Transverse colon (tissue), 4 donors: ENCODE data around the gene ADGRB3. TPM values are rescaled to one million over a fixed set of nuclear protein-coding genes. Genes with fewer than 3 reads are reported as not detected.

Source experiments
- DNase-seq: peaks from one replicate; pipeline ENCODE4 v3.0.0-alpha.2; 2019
- H3K27ac ChIP-seq, 4 donors: fragments of 200-600 bp; sonication (generic); 2 replicates each; pipeline ENCODE4 v1.5.1; 2016 to 2018; ENCODE audit warnings: inconsistent platforms in 4 of 4
- H3K27me3 ChIP-seq: fragments of 200-600 bp; sonication (generic); 2 replicates; pipeline ENCODE4 v1.5.1; 2017; ENCODE audit warnings: inconsistent platforms
- H3K36me3 ChIP-seq, 4 donors: fragments of 200-600 bp; sonication (generic); 2 replicates each; pipeline ENCODE4 v1.5.1; 2017 to 2019; ENCODE audit warnings: inconsistent platforms in 4 of 4
- H3K4me1 ChIP-seq, 4 donors: fragments of 200-600 bp; sonication (generic); 2 replicates each; pipeline ENCODE4 v1.5.1; 2017 to 2020; ENCODE audit warnings: inconsistent platforms in 4 of 4
- H3K4me3 ChIP-seq, 4 donors: fragments of 200-600 bp; sonication (generic); 1 replicate in 1 of 4; 2 replicates in 3 of 4; pipeline versions ENCODE4 v1.5.1 to v1.6.1; 2017 to 2019; ENCODE audit warnings: inconsistent platforms in 4 of 4
- H3K9me3 ChIP-seq, 2 donors: fragments of 200-600 bp; sonication (generic); 2 replicates each; pipeline ENCODE4 v1.5.1; 2017 to 2019; ENCODE audit warnings: inconsistent platforms in 2 of 2
- CTCF ChIP-seq, 5 experiments: fragments of 200-600 bp in 3 of 5; fragments of 450-650 bp in 2 of 5; sonication (generic) in 3 of 5; IDR thresholded peaks; 1 replicate in 2 of 5; 2 replicates in 3 of 5; pipeline ENCODE4 v1.5.1; 2016 to 2017; ENCODE audit warnings: antibody characterized with exemption in 5 of 5, inconsistent platforms in 3 of 5, mild to moderate bottlenecking in 2 of 5, moderate library complexity in 1 of 5
- EP300 ChIP-seq: sonication (generic); formaldehyde crosslinking; IDR thresholded peaks from one replicate; pipeline ENCODE4 v1.6.1; 2017; ENCODE audit warnings: antibody characterized with exemption, low read depth
- POLR2A ChIP-seq: fragments of 450-650 bp; IDR thresholded peaks from one replicate; pipeline ENCODE4 v1.6.1; 2016; ENCODE audit warnings: antibody characterized with exemption, mild to moderate bottlenecking, moderate library complexity
- POLR2AphosphoS5 ChIP-seq, 3 donors: sonication (generic); formaldehyde crosslinking; IDR thresholded peaks; one replicate each; pipeline ENCODE4 v1.6.1; 2016; ENCODE audit warnings: antibody characterized with exemption in 3 of 3
- WGBS, 2 donors: methylation state at CpG; one replicate each; pipeline ENCODE4 v1.1.5; 2018; ENCODE audit warnings: low coverage in 1 of 2; 5-methylcytosine and 5-hydroxymethylcytosine counted together
- in situ Hi-C, 4 donors: fragments of 200-750 bp; cut with MboI; loops; one replicate each; pipeline versions ENCODE4 v1.15.0 to v1.15.1; 2017; ENCODE audit warnings: low sequenced_read_pairs in 3 of 4, low pct_ligation_motif_present in 1 of 4, low pct_unique_long_range_greater_than_20kb in 1 of 4
- intact Hi-C: fragments of 100-400 bp; cut with DNase I; formaldehyde crosslinking; loops from one replicate; pipeline ENCODE4 v1.15.1; 2023; ENCODE audit warnings: low total_unique reads
- total RNA-seq, 4 donors: library from RNA; depleted of rRNA; stranded (reverse); fragments of >200 nt; gene quantifications; one replicate each; pipeline ENCODE4 v1.1.0, GENCODE V29; 2016

ADGRB3 gene
- total RNA-seq, 4 donors from 2014 or later: 0.37 to 20.5 (median 2.2) TPM

- Histone ChIP-seq H3K27me3 (no peaks in the 10 kb centered on the region), H3K36me3 (no peaks in the 10 kb centered on the region), H3K9me3 (no peaks in the 10 kb centered on the region), H3K4me1 (no peaks in the 10 kb centered on the region), H3K4me3 (no peak overlapping the region), H3K27ac (no peak overlapping the region)
- intact Hi-C loops: loop anchor here (10.0 kb wide), 1 partner anchor 1317 kb away; no protein-coding TSS in a partner anchor
- in situ Hi-C loops: no loop called here
- TF ChIP-seq POLR2A: no peak
- no peak for TF ChIP-seq EP300
- no peak for TF ChIP-seq CTCF (IDR thresholded peaks at IDR 0.05)
- no peak for TF ChIP-seq POLR2AphosphoS5 (IDR thresholded peaks at IDR 0.05)
- WGBS, 2 donors: 82% methylated on average over 3 of the region's 3 CpGs
- no peak for DNase-seq
Observed at GRCh38 chr6:69362209-69362608, 727.1 kb downstream of the ADGRB3 start.

DNA sequence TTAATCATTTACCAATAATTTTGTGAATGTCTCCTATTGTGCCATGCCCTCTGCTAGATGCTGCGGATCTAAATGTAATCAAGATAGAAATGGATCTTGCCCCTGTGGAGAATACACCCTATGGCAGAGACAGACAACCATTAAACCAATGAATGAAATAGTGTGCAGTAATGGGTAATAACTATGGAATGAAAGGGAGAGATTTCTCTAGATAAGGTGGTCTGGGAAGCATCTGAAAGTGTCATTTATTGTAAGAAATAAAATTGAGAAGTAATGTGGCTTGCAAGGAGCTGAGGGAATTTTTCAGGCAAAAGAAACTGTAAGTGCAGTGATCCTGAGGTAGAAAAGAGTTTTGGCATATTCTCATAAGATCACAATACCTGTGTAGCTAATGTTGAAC lies 731.7 kb downstream of the ADGRB3 start:
- Histone ChIP-seq H3K4me3 (no peak overlapping the region), H3K27ac (no peak overlapping the region), H3K9me3 (no peaks in the 10 kb centered on the region), H3K27me3 (no peaks in the 10 kb centered on the region), H3K36me3 (no peaks in the 10 kb centered on the region), H3K4me1 (no peaks in the 10 kb centered on the region)
- in situ Hi-C loops: no loop called here
- no peak for DNase-seq
- intact Hi-C loops: loop anchor here (10.0 kb wide), 1 partner anchor 1322 kb away; no protein-coding TSS in a partner anchor
- TF ChIP-seq POLR2A: no peak
- TF ChIP-seq POLR2AphosphoS5 (IDR thresholded peaks at IDR 0.05): no peak
- TF ChIP-seq CTCF (IDR thresholded peaks at IDR 0.05): no peak
- TF ChIP-seq EP300: no peak
- WGBS, 2 donors: 82 to 88% methylated on average over 1 of the region's 1 CpG

- DNase-seq: no peak
- intact Hi-C loops: loop anchor here (10.0 kb wide), 1 partner anchor 1324 kb away; no protein-coding TSS in a partner anchor
- Histone ChIP-seq H3K9me3 (no peaks in the 10 kb centered on the region), H3K4me3 (no peak overlapping the region), H3K36me3 (no peaks in the 10 kb centered on the region), H3K27ac (no peak overlapping the region), H3K27me3 (no peaks in the 10 kb centered on the region), H3K4me1 (no peaks in the 10 kb centered on the region)
- TF ChIP-seq POLR2A: no peak
- in situ Hi-C loops: no loop called here
- 73 to 77% methylated on average over 1 of the region's 1 CpG for WGBS, 2 donors
Observed at GRCh38 chr6:69368613-69369012, 733.5 kb downstream of the ADGRB3 start.

- intact Hi-C loops (no loop called here), in situ Hi-C loops (no loop called here)
- no peaks in the 10 kb centered on the region for H3K9me3 ChIP-seq
- H3K36me3 ChIP-seq: no peaks in the 10 kb centered on the region
- no peak overlapping the region for H3K27ac ChIP-seq
- WGBS, 2 donors: 74 to 81% methylated on average over 3 of the region's 3 CpGs
- H3K4me3 ChIP-seq: no peak overlapping the region
- no peaks in the 10 kb centered on the region for H3K27me3 ChIP-seq
- no peak for DNase-seq
- no peaks in the 10 kb centered on the region for H3K4me1 ChIP-seq
- no peak for TF ChIP-seq CTCF (IDR thresholded peaks at IDR 0.05)
- no peak for TF ChIP-seq EP300
- no peak for TF ChIP-seq POLR2AphosphoS5 (IDR thresholded peaks at IDR 0.05)
- no peak for TF ChIP-seq POLR2A
Observed at GRCh38 chr6:69370763-69371162, 735.7 kb downstream of the ADGRB3 start.

DNA sequence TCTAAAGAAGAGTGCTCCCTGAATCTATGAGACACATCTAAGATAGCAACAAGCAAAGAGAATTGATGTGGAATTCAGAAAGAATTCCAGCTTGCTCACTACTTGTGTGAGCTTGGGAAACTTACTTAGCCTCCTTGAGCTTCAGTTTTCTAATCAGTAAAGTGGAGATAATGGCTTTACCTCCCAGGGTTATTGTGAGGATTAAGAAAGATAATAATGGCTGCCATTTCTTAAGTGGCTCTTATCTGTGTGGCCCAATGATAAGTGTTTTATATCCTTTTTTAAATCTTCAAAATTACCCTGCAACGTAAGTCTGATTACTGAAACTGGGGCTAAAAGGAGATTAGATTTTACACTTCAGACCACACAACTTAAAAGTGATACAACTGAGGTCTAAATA lies 743.2 kb downstream of the ADGRB3 start:
- WGBS, 2 donors: 50 to 55% methylated on average over 1 of the region's 1 CpG
- no peak overlapping the region for H3K27ac ChIP-seq
- H3K4me1 ChIP-seq: no peaks in the 10 kb centered on the region
- no peaks in the 10 kb centered on the region for H3K36me3 ChIP-seq
- no peak overlapping the region for H3K4me3 ChIP-seq
- H3K27me3 ChIP-seq: no peaks in the 10 kb centered on the region
- intact Hi-C loops: no loop called here
- TF ChIP-seq CTCF (IDR thresholded peaks at IDR 0.05): no peak
- TF ChIP-seq POLR2A: no peak
- TF ChIP-seq POLR2AphosphoS5 (IDR thresholded peaks at IDR 0.05): no peak
- TF ChIP-seq EP300: no peak
- in situ Hi-C loops: no loop called here
- no peak for DNase-seq
- H3K9me3 ChIP-seq: no peaks in the 10 kb centered on the region
